GM19238 (cell line): ENCODE results near the gene FRG2C.
"Not testable (repeated sequence)": the region's sequence is repeated elsewhere in the genome, so short reads cannot be mapped to it uniquely, and the experiment has no call there.

Source experiments
- DNase-seq: peaks from one replicate; pipeline ENCODE4 v3.0.0; 2011; ENCODE audit warnings: low spot score; ENCODE audit not compliant: insufficient read length

FRG2C gene

DNA sequence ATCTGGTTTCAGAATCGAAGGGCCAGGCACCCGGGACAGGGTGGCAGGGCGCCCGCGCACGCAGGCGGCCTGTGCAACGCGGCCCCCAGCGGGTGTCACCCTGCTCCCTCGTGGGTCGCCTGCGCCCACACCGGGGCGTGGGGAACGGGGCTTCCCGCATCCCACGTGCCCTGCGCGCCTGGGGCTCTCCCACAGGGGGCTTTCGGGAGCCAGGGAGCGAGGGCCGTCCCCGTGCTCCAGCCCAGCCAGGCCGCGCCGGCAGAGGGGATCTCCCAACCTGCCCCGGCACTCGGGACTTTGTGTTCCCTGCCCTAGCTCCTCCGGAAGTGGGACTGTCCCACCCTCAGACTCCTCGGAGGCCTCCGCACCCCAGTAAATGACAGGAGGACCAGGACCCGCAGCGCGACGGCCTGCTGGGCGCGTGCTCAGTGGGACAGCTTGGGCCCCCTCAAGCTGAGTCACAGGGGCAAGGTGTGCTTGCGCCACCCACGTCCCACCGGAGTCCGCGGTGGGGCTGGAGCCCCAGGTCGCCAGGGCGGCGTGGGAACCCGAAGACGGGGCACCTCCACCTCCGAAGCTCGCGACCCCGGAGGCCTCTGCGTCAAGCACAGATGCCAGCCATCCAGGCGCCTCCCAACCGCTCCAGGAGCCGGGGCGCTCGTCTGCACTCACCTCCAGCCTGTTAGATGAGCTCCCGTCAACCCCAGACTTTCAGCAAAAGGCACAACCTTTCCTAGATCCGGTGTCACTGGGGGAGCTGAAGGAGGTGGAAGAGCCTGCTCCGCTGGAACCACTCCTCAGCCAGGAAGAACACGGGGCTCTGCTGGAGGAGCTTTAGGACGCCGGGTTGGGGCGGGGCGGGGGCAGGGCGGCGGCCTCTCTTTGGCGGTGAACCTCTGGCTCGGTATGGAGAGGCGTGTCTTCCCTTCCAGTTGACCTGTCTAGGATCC, 5.5 kb downstream of the FRG2C start:
- not testable (repeated sequence) for DNase-seq

DNA sequence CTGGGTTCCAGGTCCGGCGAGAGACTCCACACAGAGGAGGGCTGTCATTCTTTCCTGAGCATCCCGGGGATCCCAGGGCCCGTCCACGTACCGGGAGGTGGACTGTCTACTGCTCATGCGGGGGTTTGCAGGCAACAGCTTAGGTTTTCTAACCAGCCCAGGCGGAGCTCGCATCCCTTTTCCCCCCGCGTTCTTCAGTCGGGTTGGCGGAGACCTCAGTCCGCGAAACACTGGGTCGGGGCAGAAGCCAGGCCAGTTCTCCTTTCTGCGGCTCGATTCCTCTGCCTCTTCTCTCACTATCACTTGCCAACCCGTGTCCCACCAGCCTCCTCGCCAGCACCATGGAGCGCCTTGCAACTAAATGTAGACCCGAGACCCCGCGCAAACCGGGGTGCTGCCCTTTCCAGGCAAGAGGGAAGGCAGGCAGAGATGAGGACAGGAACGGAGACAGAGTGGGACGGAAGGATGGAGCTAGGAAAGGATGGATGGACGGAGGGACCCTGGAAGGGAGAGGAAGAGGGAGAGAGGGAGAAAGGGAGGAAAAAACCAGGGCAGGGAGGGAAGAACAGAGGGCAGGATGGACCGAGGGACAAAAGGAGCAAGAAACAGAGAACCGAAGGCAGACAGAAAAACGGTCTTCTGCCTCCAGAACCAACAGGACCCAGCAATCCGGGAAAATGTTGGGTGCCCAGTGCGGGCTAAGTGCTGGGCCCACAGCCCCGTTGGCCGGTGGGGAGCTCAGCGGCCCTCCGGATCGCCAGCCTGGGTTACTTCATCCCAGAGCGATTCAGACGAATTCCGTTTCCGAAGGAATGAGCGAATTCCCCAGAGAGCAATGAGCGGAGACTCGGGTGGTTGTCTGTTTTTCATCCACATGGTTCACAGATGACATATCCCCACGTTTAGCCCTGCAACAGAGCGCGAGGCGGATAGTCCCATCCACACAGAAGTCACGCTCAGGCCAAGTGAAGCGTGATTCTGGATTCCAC, 6.5 kb downstream of the FRG2C start:
- DNase-seq, result not testable (repeated sequence)

DNA sequence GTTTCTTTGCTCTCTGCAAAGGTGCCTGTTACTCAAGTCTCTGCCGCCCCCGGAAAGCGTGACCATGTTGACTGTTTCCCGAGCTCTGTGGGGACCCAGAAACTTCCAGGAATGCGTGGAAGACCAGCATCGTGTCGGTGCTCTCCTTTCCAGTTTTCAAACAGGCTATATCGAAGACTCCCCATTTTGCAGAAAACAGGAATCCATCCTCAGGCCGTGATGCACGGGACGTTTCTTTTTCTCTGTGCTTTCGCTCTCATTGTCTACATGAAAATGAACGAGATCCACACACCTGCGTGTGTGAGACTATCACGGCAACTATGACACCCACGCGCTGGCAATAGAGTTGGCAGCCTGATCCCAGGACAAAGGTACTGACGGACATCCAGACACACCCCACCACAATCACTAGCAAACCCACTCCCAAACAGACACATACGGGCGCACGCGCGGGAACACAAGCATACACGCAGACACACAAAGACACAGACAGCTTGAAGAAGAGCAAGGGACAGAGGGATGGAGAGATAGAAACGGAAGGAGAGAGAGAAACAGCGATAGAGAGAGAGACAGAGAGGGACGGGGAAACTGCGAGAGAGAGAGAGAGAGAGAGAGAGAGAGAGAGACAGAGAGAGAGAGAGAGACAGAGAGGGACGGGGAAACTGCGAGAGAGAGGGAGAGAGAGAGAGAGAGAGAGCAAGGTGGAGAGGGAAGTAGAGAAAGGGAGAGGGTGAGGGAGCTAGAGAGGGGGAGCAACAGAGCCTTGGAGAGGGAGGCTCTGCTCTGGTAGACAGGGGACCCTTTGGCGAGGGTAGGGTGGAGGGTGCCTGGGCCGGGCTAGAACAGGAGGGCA, 7.4 kb downstream of the FRG2C start:
- DNase-seq, result not testable (repeated sequence)

DNA sequence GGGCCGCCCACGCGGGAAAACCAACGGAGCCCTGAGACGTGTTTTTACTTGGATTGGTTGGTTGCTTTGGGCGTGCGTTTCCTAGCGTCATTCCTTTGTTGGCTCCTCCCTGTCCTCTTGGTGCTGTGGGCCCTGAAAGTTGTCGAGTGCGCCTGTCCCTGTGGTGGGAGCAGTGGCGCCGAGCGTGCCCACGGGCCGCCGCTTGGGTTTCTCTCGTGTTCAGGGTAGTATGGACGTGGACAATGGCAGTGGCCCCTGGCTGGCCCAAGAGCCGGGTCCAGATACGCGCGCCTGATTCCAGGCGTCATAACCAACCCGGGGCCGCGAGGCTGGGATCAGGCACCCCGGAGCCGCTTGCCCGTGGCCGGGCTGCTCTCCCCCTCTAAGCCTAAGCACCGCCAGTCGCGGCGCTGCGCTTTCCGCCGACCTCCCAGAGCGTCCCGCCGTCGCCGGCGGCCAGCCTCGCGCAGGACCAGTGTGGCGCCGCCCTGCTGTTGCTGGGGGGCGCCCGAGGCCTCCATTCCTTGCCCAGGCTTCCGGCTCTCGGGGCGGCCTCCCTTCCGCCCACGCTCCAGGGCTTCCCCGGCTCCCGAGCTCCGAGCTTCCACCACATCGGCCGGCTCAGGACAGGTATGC, 8.1 kb downstream of the FRG2C start:
- DNase-seq, result not testable (repeated sequence)

DNA sequence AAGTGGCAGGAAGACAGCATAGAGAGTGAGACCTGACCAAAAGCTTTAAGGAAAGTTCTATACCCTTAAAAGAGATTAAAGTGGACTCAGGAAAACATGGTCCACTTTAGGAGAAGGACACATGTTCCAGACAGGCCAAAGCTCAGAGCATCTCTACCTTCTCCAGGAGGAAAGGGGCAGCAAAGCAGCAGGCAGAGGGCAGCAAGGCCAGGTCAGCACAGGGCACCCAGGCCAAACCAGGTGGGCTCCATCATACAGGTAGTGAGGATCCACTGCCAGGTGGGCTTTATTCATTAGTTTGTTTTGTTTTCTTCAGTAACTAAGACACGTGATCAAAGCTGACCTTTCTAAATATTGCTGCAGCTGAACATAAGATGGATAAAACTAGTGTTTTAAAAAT, 19.8 kb downstream of the FRG2C start:
- DNase-seq, result not testable (repeated sequence)

DNA sequence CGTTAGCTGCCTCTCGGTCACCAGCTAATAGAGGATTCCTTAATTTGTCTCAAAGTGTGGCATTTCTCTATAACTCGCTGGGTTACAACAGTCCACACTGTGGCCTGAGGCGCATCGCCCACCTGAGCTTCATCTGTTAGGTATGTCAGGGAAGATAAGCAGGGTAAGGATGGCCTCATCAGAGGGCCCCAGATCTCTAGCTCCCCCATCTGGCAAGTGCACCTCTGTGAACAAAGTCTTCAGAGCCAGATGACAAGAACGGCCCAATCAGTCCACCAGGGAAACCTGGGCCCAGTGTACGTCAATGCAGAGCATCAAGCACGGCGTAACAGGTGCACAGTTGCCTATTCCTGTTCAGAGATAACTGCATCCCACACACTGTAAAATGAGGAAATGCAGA, 23.2 kb downstream of the FRG2C start:
- DNase-seq, result no peak

DNA sequence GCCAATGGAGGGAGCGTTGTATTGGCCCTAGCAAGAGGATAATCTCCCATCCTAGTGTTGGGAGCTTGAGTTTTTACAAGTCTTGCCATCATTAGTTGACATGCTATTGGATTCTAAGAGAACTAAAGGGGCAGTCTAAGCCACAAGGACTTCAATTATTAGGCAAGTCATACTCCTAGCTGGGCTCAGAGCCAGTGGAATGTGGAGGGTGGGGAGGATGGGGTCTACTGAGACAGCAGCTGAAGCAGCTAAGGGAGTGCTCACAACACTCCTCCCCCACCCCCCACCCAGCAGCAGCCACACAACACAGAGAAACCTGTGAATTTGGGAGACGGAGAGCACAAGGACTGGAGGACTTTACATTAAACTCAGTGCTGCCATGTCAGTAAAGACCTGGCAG, 27.9 kb downstream of the FRG2C start:
- no peak for DNase-seq
